GM23248 (cell line): Measurements from ENCODE around the gene LSMEM2. TPM values are rescaled to one million over a fixed set of nuclear protein-coding genes. Genes with fewer than 3 reads are reported as not detected.

Experiments
- DNase-seq: peaks from one replicate; pipeline ENCODE4 v3.0.0-alpha.2; 2015
- H2AFZ ChIP-seq: fragments of 200-600 bp; sonication (generic); 2 replicates; pipeline ENCODE4 v1.6.1; 2016; ENCODE audit warnings: antibody characterized with exemption
- H3F3A ChIP-seq: fragments of 200-600 bp; sonication (generic); 2 replicates; pipeline ENCODE4 v1.6.1; 2016; ENCODE audit warnings: mild to moderate bottlenecking, antibody characterized with exemption, mixed run types; ENCODE audit not compliant: insufficient read depth
- H3K27ac ChIP-seq: fragments of 200-600 bp; sonication (generic); 2 replicates; pipeline ENCODE4 v1.5.1; 2016; ENCODE audit warnings: mild to moderate bottlenecking
- H3K27me3 ChIP-seq: fragments of 200-600 bp; sonication (generic); replicated peaks from 2 replicates; pipeline ENCODE4 v1.6.1; 2016; ENCODE audit warnings: mild to moderate bottlenecking; ENCODE audit not compliant: insufficient read depth
- H3K36me3 ChIP-seq: fragments of 200-600 bp; sonication (generic); 2 replicates; pipeline ENCODE4 v1.6.1; 2016; ENCODE audit warnings: low read depth, mild to moderate bottlenecking
- H3K4me1 ChIP-seq: fragments of 200-600 bp; sonication (generic); 2 replicates; pipeline ENCODE4 v1.6.1; 2016; ENCODE audit warnings: mild to moderate bottlenecking; ENCODE audit not compliant: insufficient read depth
- H3K4me2 ChIP-seq: fragments of 200-600 bp; sonication (generic); one replicate; pipeline ENCODE4 v1.6.1; 2016; ENCODE audit warnings: mild to moderate bottlenecking; ENCODE audit not compliant: unreplicated experiment
- H3K4me3 ChIP-seq: fragments of 200-600 bp; sonication (generic); 2 replicates; pipeline ENCODE4 v1.5.1; 2016; ENCODE audit warnings: mild to moderate bottlenecking
- H3K79me2 ChIP-seq: fragments of 200-600 bp; sonication (generic); 2 replicates; pipeline ENCODE4 v1.6.1; 2016; ENCODE audit warnings: mild to moderate bottlenecking; ENCODE audit not compliant: insufficient read depth
- H3K9ac ChIP-seq: fragments of 200-600 bp; sonication (generic); 2 replicates; pipeline ENCODE4 v1.6.1; 2016; ENCODE audit warnings: mild to moderate bottlenecking
- H3K9me2 ChIP-seq: fragments of 200-600 bp; sonication (generic); 2 replicates; pipeline ENCODE4 v1.6.1; 2016; ENCODE audit warnings: mixed run types, mild to moderate bottlenecking, moderate library complexity; ENCODE audit not compliant: insufficient read depth
- H3K9me3 ChIP-seq: fragments of 200-600 bp; sonication (generic); one replicate; pipeline ENCODE4 v1.6.1; 2017; ENCODE audit warnings: low read depth
- H4K20me1 ChIP-seq: fragments of 200-600 bp; sonication (generic); 2 replicates; pipeline ENCODE4 v1.6.0; 2016; ENCODE audit not compliant: insufficient read depth
- EZH2 ChIP-seq: fragments of 200-600 bp; sonication (generic); IDR thresholded peaks from 2 replicates; pipeline ENCODE4 v1.6.1; 2018; ENCODE audit warnings: antibody characterized with exemption, mild to moderate bottlenecking; ENCODE audit not compliant: insufficient read depth, poor library complexity, severe bottlenecking
- EZH2phosphoT487 ChIP-seq: fragments of 200-600 bp; sonication (generic); IDR thresholded peaks from 2 replicates; pipeline ENCODE4 v1.6.1; 2018; ENCODE audit warnings: antibody characterized with exemption, moderate library complexity, mild to moderate bottlenecking, low read depth; ENCODE audit not compliant: insufficient read depth
- WGBS, 2 experiments: methylation state at CpG; one replicate each; pipeline ENCODE4 v1.1.6; 2015 to 2017; ENCODE audit warnings: low lambda C conversion rate in 2 of 2, low coverage in 1 of 2; ENCODE audit errors: missing lambda C conversion rate in 2 of 2; 5-methylcytosine and 5-hydroxymethylcytosine counted together
- in situ Hi-C: fragments of 300-500 bp; cut with MboI; formaldehyde crosslinking; loops from 2 replicates; pipeline ENCODE4 v1.15.0; 2020
- polyA plus RNA-seq: library from polyadenylated mRNA; unstranded; fragments of >200 nt; fragmentation: Nextera tagmentation; extraction: Ambion mirVana; gene quantifications from 2 replicates; pipeline ENCODE4 v1.2.1, GENCODE V29; 2016
- total RNA-seq: library from RNA; depleted of rRNA; stranded (reverse); fragments of >200 nt; shearing (Covaris generic); gene quantifications from 2 replicates; pipeline ENCODE4 v1.2.3, GENCODE V29; 2014

LSMEM2 gene
- total and polyA plus RNA-seq, 2 experiments from 2014 or later, result not detected

- Histone ChIP-seq H3K9me3 (no peaks in the 10 kb centered on the region), H3F3A (peaks cover 11% of the 10 kb centered on the region), H3K4me2 (peak overlapping the region; percentile 94), H3K79me2 (no peaks in the 10 kb centered on the region), H3K36me3 (no peaks in the 10 kb centered on the region), H3K9me2 (no peaks in the 10 kb centered on the region), H2AFZ (peak overlapping the region; percentile 94; the same call in 1 of the 2 replicates), H3K9ac (peak overlapping the region; percentile 93), H3K27me3 (no peaks in the 10 kb centered on the region), H3K27ac (no peak overlapping the region), H3K4me1 (peaks cover 11% of the 10 kb centered on the region), H3K4me3 (peak overlapping the region; percentile 90), H4K20me1 (no peaks in the 10 kb centered on the region)
- DNase-seq, result peak; percentile 45
- TF ChIP-seq EZH2phosphoT487, result no peak
- no peak for TF ChIP-seq EZH2
- 50 to 54% methylated on average over 7 to 9 of the region's 9 CpGs for WGBS, 2 experiments
- in situ Hi-C loops, result no loop called here
Observed at GRCh38 chr3:50297896-50298725, 19.2 kb downstream of the LSMEM2 start.

- peak within 1 kb of the TSS; percentile 90 for H3K4me3 ChIP-seq
- peak; percentile 100 for DNase-seq
- TF ChIP-seq EZH2 (no peak), EZH2phosphoT487 (no peak)
- no peaks in the 10 kb centered on the region for H3K9me3 ChIP-seq
- WGBS, 2 experiments, result 1% methylated on average over 50 to 51 of the region's 61 CpGs
- H3F3A ChIP-seq, result peaks cover 11% of the 10 kb centered on the region
- H3K27ac ChIP-seq, result peak within 1 kb of the TSS; percentile 89
- H3K9me2 ChIP-seq, result no peaks in the 10 kb centered on the region
- no peaks in the 10 kb centered on the region for H3K79me2 ChIP-seq
- H3K36me3 ChIP-seq, result no peaks in the 10 kb centered on the region
- peaks cover 11% of the 10 kb centered on the region for H3K4me1 ChIP-seq
- peak within 1 kb of the TSS; percentile 94 for H3K4me2 ChIP-seq
- H3K27me3 ChIP-seq, result no peaks in the 10 kb centered on the region
- H2AFZ ChIP-seq, result peak within 1 kb of the TSS; percentile 94
- H3K9ac ChIP-seq, result peak within 1 kb of the TSS; percentile 93
- in situ Hi-C loops, result no loop called here
- H4K20me1 ChIP-seq, result no peaks in the 10 kb centered on the region
Observed at GRCh38 chr3:50298836-50299637, 20.1 kb downstream of the LSMEM2 start, which contains the start of the genes HYAL3 and NAA80. HYAL3 (minus strand) TSS chr3:50299405; CDS start chr3:50295602, 3,803 bp downstream. NAA80 (minus strand) TSS chr3:50299405; CDS start chr3:50297463, 1,942 bp downstream.

DNA sequence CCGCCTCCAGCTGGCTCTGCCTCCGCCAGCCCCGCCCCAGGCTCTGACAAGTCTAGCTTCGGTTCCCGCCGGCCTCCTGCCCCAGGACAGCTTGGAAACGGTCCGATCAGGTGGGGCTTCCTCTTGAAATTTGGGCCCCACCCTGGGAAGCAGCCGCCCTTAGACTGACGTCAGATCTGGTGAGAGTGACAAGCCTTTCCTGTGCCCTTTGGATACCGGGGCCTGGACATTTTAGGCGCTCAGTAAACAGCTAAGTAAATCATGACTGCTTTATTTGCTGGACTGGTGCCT is 20.7 kb downstream of the LSMEM2 start:
- H3K4me3 ChIP-seq, result peak overlapping the region; percentile 68
- H3K27me3 ChIP-seq, result no peaks in the 10 kb centered on the region
- WGBS, 2 experiments, result 2 to 3% methylated on average over 12 of the region's 12 CpGs
- H3K36me3 ChIP-seq, result no peaks in the 10 kb centered on the region
- H3K4me2 ChIP-seq, result peak overlapping the region; percentile 80
- in situ Hi-C loops, result no loop called here
- peaks cover 11% of the 10 kb centered on the region for H3F3A ChIP-seq
- H3K27ac ChIP-seq, result peak overlapping the region; percentile 89
- TF ChIP-seq EZH2 (no peak), EZH2phosphoT487 (no peak)
- no peaks in the 10 kb centered on the region for H4K20me1 ChIP-seq
- peaks cover 11% of the 10 kb centered on the region for H3K4me1 ChIP-seq
- DNase-seq, result no peak
- H2AFZ ChIP-seq, result peak overlapping the region; percentile 75
- H3K9me3 ChIP-seq, result no peaks in the 10 kb centered on the region
- H3K9me2 ChIP-seq, result no peaks in the 10 kb centered on the region
- peak overlapping the region; percentile 82 for H3K9ac ChIP-seq
- no peaks in the 10 kb centered on the region for H3K79me2 ChIP-seq

- H3K36me3 ChIP-seq, result no peaks in the 10 kb centered on the region
- peak overlapping the region; percentile 80 for H3K4me2 ChIP-seq
- H3K4me1 ChIP-seq, result peaks cover 11% of the 10 kb centered on the region
- H2AFZ ChIP-seq, result peak overlapping the region; percentile 75
- no peaks in the 10 kb centered on the region for H3K79me2 ChIP-seq
- no peaks in the 10 kb centered on the region for H3K9me2 ChIP-seq
- in situ Hi-C loops, result no loop called here
- H3K27me3 ChIP-seq, result no peaks in the 10 kb centered on the region
- H4K20me1 ChIP-seq, result no peaks in the 10 kb centered on the region
- peak overlapping the region; percentile 68 for H3K4me3 ChIP-seq
- no peak for TF ChIP-seq EZH2phosphoT487
- no peak for TF ChIP-seq EZH2
- peaks cover 11% of the 10 kb centered on the region for H3F3A ChIP-seq
- H3K9me3 ChIP-seq, result no peaks in the 10 kb centered on the region
- H3K9ac ChIP-seq, result peak overlapping the region; percentile 82
- WGBS, 2 experiments, result 33 to 36% methylated on average over 12 of the region's 12 CpGs
- DNase-seq, result peak; percentile 86
- H3K27ac ChIP-seq, result peak overlapping the region; percentile 89
Observed at GRCh38 chr3:50299929-50300680, 21.2 kb downstream of the LSMEM2 start.
